Measurements from ENCODE around the gene PDCD4.

DNA sequence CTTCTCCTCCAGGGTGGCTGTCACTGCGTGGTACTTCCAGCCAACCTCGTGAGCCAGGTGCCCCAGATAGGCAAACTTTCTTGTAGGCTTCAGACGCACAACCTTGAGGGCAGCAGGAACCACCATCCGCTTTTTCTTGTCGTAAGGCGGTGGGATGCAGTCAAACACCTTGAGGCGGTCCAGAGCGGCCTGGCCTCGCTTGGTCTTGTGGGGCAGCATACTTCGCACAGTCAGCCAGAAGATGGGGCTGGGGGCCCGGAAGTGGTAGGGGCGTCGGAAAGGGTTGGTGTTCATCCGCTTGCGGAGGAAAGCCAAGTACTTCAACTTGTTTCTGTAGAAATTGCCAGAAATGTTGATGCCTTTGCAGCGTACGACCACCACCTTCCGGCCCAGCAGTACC, 65.0 kb downstream of the PDCD4 start:
- TF ChIP-seq, protein P1, sequence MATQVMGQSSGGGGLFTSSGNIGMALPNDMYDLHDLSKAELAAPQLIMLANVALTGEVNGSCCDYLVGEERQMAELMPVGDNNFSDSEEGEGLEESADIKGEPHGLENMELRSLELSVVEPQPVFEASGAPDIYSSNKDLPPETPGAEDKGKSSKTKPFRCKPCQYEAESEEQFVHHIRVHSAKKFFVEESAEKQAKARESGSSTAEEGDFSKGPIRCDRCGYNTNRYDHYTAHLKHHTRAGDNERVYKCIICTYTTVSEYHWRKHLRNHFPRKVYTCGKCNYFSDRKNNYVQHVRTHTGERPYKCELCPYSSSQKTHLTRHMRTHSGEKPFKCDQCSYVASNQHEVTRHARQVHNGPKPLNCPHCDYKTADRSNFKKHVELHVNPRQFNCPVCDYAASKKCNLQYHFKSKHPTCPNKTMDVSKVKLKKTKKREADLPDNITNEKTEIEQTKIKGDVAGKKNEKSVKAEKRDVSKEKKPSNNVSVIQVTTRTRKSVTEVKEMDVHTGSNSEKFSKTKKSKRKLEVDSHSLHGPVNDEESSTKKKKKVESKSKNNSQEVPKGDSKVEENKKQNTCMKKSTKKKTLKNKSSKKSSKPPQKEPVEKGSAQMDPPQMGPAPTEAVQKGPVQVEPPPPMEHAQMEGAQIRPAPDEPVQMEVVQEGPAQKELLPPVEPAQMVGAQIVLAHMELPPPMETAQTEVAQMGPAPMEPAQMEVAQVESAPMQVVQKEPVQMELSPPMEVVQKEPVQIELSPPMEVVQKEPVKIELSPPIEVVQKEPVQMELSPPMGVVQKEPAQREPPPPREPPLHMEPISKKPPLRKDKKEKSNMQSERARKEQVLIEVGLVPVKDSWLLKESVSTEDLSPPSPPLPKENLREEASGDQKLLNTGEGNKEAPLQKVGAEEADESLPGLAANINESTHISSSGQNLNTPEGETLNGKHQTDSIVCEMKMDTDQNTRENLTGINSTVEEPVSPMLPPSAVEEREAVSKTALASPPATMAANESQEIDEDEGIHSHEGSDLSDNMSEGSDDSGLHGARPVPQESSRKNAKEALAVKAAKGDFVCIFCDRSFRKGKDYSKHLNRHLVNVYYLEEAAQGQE (IDR thresholded peaks at IDR 0.05; ENCODE audit: low read depth), result no peak
- no peak for TF ChIP-seq SIN3A (IDR thresholded peaks at IDR 0.05; ENCODE audit: low read depth)
- TF ChIP-seq POLR2AphosphoS5 (IDR thresholded peaks at IDR 0.05; ENCODE audit: low read depth, low read length), result no peak
- TF ChIP-seq, protein P2, sequence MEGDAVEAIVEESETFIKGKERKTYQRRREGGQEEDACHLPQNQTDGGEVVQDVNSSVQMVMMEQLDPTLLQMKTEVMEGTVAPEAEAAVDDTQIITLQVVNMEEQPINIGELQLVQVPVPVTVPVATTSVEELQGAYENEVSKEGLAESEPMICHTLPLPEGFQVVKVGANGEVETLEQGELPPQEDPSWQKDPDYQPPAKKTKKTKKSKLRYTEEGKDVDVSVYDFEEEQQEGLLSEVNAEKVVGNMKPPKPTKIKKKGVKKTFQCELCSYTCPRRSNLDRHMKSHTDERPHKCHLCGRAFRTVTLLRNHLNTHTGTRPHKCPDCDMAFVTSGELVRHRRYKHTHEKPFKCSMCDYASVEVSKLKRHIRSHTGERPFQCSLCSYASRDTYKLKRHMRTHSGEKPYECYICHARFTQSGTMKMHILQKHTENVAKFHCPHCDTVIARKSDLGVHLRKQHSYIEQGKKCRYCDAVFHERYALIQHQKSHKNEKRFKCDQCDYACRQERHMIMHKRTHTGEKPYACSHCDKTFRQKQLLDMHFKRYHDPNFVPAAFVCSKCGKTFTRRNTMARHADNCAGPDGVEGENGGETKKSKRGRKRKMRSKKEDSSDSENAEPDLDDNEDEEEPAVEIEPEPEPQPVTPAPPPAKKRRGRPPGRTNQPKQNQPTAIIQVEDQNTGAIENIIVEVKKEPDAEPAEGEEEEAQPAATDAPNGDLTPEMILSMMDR (IDR thresholded peaks at IDR 0.05 in 2 of 3, conservative IDR thresholded peaks at IDR 0.05 in 1 of 3; ENCODE audit: borderline replicate concordance in 1 of 3, insufficient read depth in 1 of 3, low read depth in 2 of 3, low read length in 2 of 3), result no peak
- TF ChIP-seq TCF7L2 (IDR thresholded peaks at IDR 0.05; ENCODE audit: borderline replicate concordance, extremely low read depth, insufficient read depth, insufficient read length), result no peak
- no peak for TF ChIP-seq CEBPB (IDR thresholded peaks at IDR 0.05; ENCODE audit: low read depth)
- TF ChIP-seq, protein P3, sequence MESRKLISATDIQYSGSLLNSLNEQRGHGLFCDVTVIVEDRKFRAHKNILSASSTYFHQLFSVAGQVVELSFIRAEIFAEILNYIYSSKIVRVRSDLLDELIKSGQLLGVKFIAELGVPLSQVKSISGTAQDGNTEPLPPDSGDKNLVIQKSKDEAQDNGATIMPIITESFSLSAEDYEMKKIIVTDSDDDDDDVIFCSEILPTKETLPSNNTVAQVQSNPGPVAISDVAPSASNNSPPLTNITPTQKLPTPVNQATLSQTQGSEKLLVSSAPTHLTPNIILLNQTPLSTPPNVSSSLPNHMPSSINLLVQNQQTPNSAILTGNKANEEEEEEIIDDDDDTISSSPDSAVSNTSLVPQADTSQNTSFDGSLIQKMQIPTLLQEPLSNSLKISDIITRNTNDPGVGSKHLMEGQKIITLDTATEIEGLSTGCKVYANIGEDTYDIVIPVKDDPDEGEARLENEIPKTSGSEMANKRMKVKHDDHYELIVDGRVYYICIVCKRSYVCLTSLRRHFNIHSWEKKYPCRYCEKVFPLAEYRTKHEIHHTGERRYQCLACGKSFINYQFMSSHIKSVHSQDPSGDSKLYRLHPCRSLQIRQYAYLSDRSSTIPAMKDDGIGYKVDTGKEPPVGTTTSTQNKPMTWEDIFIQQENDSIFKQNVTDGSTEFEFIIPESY (IDR thresholded peaks at IDR 0.05; ENCODE audit: extremely low read depth, insufficient replicate concordance, low read length), result no peak
- TF ChIP-seq SP1 (IDR thresholded peaks at IDR 0.05; ENCODE audit: low read depth), result no peak

Data from HCT116 (cell line).